OCI-LY3 (cell line): ENCODE data around the gene B3GALT5.

ENCODE experiments used
- EZH2phosphoT487 ChIP-seq: fragments of 200-600 bp; shearing (Covaris generic); IDR thresholded peaks from 2 replicates; pipeline ENCODE4 v1.6.1; 2018; ENCODE audit warnings: antibody characterized with exemption, mixed run types, low read depth
- TF ChIP-seq, protein P1 (sequence below): fragments of 200-600, 300-600 bp; sonication (generic); IDR thresholded peaks from 2 replicates; pipeline ENCODE4 v1.5.1; 2014; ENCODE audit warnings: antibody characterized with exemption, low read length, low read depth

GRCh38 chr21:39568361-39568760, 44.4 kb upstream of the B3GALT5 start:
- TF ChIP-seq, protein P1, sequence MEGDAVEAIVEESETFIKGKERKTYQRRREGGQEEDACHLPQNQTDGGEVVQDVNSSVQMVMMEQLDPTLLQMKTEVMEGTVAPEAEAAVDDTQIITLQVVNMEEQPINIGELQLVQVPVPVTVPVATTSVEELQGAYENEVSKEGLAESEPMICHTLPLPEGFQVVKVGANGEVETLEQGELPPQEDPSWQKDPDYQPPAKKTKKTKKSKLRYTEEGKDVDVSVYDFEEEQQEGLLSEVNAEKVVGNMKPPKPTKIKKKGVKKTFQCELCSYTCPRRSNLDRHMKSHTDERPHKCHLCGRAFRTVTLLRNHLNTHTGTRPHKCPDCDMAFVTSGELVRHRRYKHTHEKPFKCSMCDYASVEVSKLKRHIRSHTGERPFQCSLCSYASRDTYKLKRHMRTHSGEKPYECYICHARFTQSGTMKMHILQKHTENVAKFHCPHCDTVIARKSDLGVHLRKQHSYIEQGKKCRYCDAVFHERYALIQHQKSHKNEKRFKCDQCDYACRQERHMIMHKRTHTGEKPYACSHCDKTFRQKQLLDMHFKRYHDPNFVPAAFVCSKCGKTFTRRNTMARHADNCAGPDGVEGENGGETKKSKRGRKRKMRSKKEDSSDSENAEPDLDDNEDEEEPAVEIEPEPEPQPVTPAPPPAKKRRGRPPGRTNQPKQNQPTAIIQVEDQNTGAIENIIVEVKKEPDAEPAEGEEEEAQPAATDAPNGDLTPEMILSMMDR: no peak
- TF ChIP-seq EZH2phosphoT487: no peak
